Gastroesophageal sphincter (tissue), 4 donors: Measurements from ENCODE around the gene CFAP97D2. TPM values are rescaled to one million over a fixed set of nuclear protein-coding genes. Genes with fewer than 3 reads are reported as not detected.
"Not testable (repeated sequence)": the region's sequence is repeated elsewhere in the genome, so short reads cannot be mapped to it uniquely, and the experiment has no call there.

ENCODE experiments used
- ATAC-seq: fragments of 150-250 bp; one replicate; pipeline ENCODE4 v1.9.1; 2016; ENCODE audit warnings: mild to moderate bottlenecking, moderate library complexity
- H3K27ac ChIP-seq, 4 donors: fragments of 200-600 bp; sonication (generic) in 3 of 4; 1 replicate in 3 of 4; 2 replicates in 1 of 4; pipeline ENCODE4 v1.5.1; 2016 to 2019
- H3K27me3 ChIP-seq: fragments of 200-600 bp; sonication (generic); one replicate; pipeline ENCODE4 v1.5.1; 2019
- H3K36me3 ChIP-seq, 2 donors: fragments of 200-600 bp; sonication (generic); one replicate each; pipeline ENCODE4 v1.5.1; 2019; ENCODE audit warnings: control low read depth in 1 of 2
- H3K4me1 ChIP-seq, 3 donors: fragments of 200-600 bp; sonication (generic); 1 replicate in 2 of 3; 2 replicates in 1 of 3; pipeline ENCODE4 v1.5.1; 2016 to 2019; ENCODE audit warnings: control low read depth in 2 of 3
- H3K4me3 ChIP-seq, 2 donors: fragments of 200-600 bp; sonication (generic); one replicate each; pipeline ENCODE4 v1.5.1; 2019; ENCODE audit warnings: mild to moderate bottlenecking in 1 of 2, moderate library complexity in 1 of 2
- H3K9me3 ChIP-seq, 3 donors: fragments of 200-600 bp; sonication (generic); one replicate each; pipeline ENCODE4 v1.5.1; 2017 to 2019; ENCODE audit warnings: control low read depth in 2 of 3
- CTCF ChIP-seq, 4 experiments: fragments of 200-600 bp in 2 of 4; fragments of 450-650 bp in 2 of 4; sonication (generic) in 1 of 4; IDR thresholded peaks; one replicate each; pipeline ENCODE4 v1.5.1; 2017 to 2019; ENCODE audit warnings: antibody characterized with exemption in 4 of 4, mild to moderate bottlenecking in 2 of 4, moderate library complexity in 2 of 4
- EP300 ChIP-seq: sonication (generic); formaldehyde crosslinking; IDR thresholded peaks from one replicate; pipeline ENCODE4 v1.6.1; 2017; ENCODE audit warnings: antibody characterized with exemption, mild to moderate bottlenecking
- POLR2A ChIP-seq, 2 donors: fragments of 450-650 bp; IDR thresholded peaks; one replicate each; pipeline ENCODE4 v1.6.1; 2017; ENCODE audit warnings: antibody characterized with exemption in 2 of 2, mild to moderate bottlenecking in 2 of 2, moderate library complexity in 1 of 2
- POLR2AphosphoS5 ChIP-seq: sonication (generic); formaldehyde crosslinking; IDR thresholded peaks from one replicate; pipeline ENCODE4 v1.6.1; 2017; ENCODE audit warnings: antibody characterized with exemption
- WGBS, 2 donors: methylation state at CpG; one replicate each; pipeline ENCODE4 v1.1.5; 2018; ENCODE audit warnings: low coverage in 1 of 2; 5-methylcytosine and 5-hydroxymethylcytosine counted together
- total RNA-seq, 4 donors: library from RNA; depleted of rRNA; stranded (reverse); fragments of >200 nt; gene quantifications; one replicate each; pipeline ENCODE4 v1.1.0, GENCODE V29; 2016

CFAP97D2 gene
- total RNA-seq, 4 donors from 2014 or later, result not detected

GRCh38 chr13:114196629-114197028 lies 17.6 kb downstream of the CFAP97D2 start:
- 73 to 76% methylated on average over 5 of the region's 5 CpGs for WGBS, 2 donors
- TF ChIP-seq POLR2AphosphoS5 (no peak), POLR2A (IDR thresholded peaks at IDR 0.05) (no peak), EP300 (no peak), CTCF (IDR thresholded peaks at IDR 0.05) (no peak)
- Histone ChIP-seq H3K36me3 (no peaks in the 10 kb centered on the region), H3K9me3 (peaks cover 0 to 7% (median 0%) of the 10 kb centered on the region in 3 donors), H3K4me1 (no peaks in the 10 kb centered on the region), H3K27ac (no peak overlapping the region), H3K4me3 (no peak overlapping the region), H3K27me3 (peaks cover 23% of the 10 kb centered on the region)
- no peak for ATAC-seq

DNA sequence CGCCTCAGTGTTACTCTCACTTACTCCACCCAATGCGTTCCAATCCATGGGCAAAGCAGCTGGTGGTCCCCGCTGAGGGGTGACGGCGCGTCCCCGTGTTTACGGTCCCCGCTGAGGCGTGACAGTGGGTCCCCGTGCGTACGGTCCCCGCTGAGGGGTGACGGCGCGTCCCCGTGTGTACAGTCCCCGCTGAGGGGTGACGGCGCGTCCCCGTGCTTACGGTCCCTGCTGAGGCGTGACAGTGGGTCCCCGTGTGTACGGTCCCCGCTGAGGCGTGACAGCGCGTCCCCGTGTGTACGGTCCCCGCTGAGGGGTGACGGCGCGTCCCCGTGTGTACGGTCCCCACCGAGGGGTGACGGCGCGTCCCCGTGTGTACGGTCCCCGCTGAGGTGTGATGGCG lies 19.5 kb downstream of the CFAP97D2 start:
- TF ChIP-seq CTCF (IDR thresholded peaks at IDR 0.05), result no peak
- TF ChIP-seq EP300, result no peak
- TF ChIP-seq POLR2AphosphoS5, result no peak
- TF ChIP-seq POLR2A (IDR thresholded peaks at IDR 0.05), result no peak
- ATAC-seq, result no peak
- WGBS, 2 donors, result 86% methylated on average over 1 of the region's 47 CpGs; no CpG with 5 or more reads in 1 of the 2 donors
- Histone ChIP-seq H3K4me1 (no peaks in the 10 kb centered on the region), H3K36me3 (no peaks in the 10 kb centered on the region), H3K4me3 (no peak overlapping the region), H3K9me3 (peaks cover 0 to under 1% (median 0%) of the 10 kb centered on the region in 3 donors), H3K27ac (no peak overlapping the region), H3K27me3 (peaks cover 31% of the 10 kb centered on the region)

GRCh38 chr13:114199526-114199925 lies 20.5 kb downstream of the CFAP97D2 start:
- not testable (repeated sequence) for H3K9me3 ChIP-seq, H3K4me1 ChIP-seq, ATAC-seq, H3K4me3 ChIP-seq, H3K36me3 ChIP-seq, H3K27ac ChIP-seq
- WGBS, 2 donors, result no CpG with 5 or more reads among the region's 75 CpGs
- peaks cover 31% of the 10 kb centered on the region for H3K27me3 ChIP-seq

DNA sequence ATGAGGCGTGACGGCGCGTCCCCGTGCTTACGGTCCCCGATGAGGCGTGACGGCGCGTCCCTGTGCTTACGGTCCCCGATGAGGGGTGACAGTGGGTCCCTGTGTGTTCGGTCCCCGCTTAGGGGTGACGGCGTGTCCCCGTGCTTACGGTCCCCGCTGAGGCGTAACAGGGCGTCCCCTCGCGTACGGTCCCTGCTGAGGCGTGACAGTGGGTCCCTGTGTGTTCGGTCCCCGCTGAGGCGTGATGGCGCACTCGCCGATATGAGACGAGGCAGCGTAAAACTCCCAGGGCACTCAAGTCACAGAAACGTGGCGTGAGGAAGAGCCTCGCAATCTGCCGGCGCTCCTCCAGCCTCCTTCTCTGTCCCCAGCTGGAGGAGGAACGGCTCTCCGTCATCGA lies 20.9 kb downstream of the CFAP97D2 start:
- no CpG with 5 or more reads among the region's 42 CpGs for WGBS, 2 donors
- TF ChIP-seq POLR2A (IDR thresholded peaks at IDR 0.05), result no peak
- no peak for TF ChIP-seq CTCF (IDR thresholded peaks at IDR 0.05)
- TF ChIP-seq EP300, result no peak
- TF ChIP-seq POLR2AphosphoS5, result no peak
- Histone ChIP-seq H3K27ac (no peak overlapping the region), H3K27me3 (peaks cover 31% of the 10 kb centered on the region), H3K4me3 (no peak overlapping the region), H3K9me3 (no peaks in the 10 kb centered on the region), H3K36me3 (no peaks in the 10 kb centered on the region), H3K4me1 (no peaks in the 10 kb centered on the region)
- no peak for ATAC-seq

GRCh38 chr13:114200399-114200911 lies 21.4 kb downstream of the CFAP97D2 start:
- Histone ChIP-seq H3K9me3 (no peaks in the 10 kb centered on the region), H3K27me3 (peaks cover 31% of the 10 kb centered on the region), H3K36me3 (no peaks in the 10 kb centered on the region), H3K4me1 (no peaks in the 10 kb centered on the region), H3K27ac (no peak overlapping the region), H3K4me3 (no peak overlapping the region)
- no peak for ATAC-seq
- WGBS, 2 donors, result 21% methylated on average over 7 of the region's 18 CpGs; no CpG with 5 or more reads in 1 of the 2 donors
- no peak for TF ChIP-seq POLR2A (IDR thresholded peaks at IDR 0.05)
- TF ChIP-seq CTCF (IDR thresholded peaks at IDR 0.05), result no peak
- no peak for TF ChIP-seq POLR2AphosphoS5
- no peak for TF ChIP-seq EP300
